SK-N-MC (cell line): ENCODE measurements around the gene ABCA5.

Source experiments
- EZH2 ChIP-seq: fragments of 200-600 bp; sonication (generic); IDR thresholded peaks from one replicate; pipeline ENCODE4 v1.6.1; 2017; ENCODE audit warnings: antibody characterized with exemption
- POLR2AphosphoS5 ChIP-seq: IDR thresholded peaks from 2 replicates; pipeline ENCODE4 v1.6.1; 2012; ENCODE audit warnings: mild to moderate bottlenecking, low read depth, low read length, borderline replicate concordance

DNA sequence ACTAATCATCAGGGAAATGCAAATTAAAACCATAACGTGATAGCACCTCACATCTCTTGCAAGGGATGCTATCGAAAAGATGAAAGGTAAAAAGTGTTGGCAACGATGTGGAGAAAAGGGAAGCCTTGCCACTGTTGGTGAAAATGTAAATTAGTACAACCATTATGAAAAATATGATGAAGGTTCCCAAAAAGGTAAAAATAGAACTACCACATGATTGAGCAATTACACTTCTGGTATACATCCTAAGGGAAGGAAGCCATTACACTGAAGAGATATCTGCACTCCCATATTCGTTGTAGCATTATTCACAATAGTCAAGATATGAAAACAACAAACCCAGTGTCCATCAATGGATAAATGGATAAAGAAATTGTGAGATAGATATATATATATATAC is 119.8 kb downstream of the ABCA5 start:
- TF ChIP-seq POLR2AphosphoS5 (no peak), EZH2 (no peak)
